MM.1S (cell line): Measurements from ENCODE around the gene USP44.

Experiments used
- DNase-seq: peaks from one replicate; pipeline ENCODE4 v3.0.0-alpha.2; 2015
- H2AFZ ChIP-seq: fragments of 300-600 bp; sonication (generic); 2 replicates; pipeline ENCODE4 v1.6.0; 2016; ENCODE audit warnings: antibody characterized with exemption, low read length
- H3F3A ChIP-seq: fragments of 300-600 bp; sonication (generic); 2 replicates; pipeline ENCODE4 v1.6.1; 2016; ENCODE audit warnings: mild to moderate bottlenecking, antibody characterized with exemption, low read length, moderate library complexity, mixed read lengths; ENCODE audit not compliant: insufficient read depth
- H3K27ac ChIP-seq: fragments of 300-600 bp; sonication (generic); 2 replicates; pipeline ENCODE4 v1.5.1; 2016; ENCODE audit warnings: mild to moderate bottlenecking, low read length
- H3K27me3 ChIP-seq: fragments of 300-600 bp; sonication (generic); replicated peaks from 2 replicates; pipeline ENCODE4 v1.6.0; 2016; ENCODE audit warnings: low read length; ENCODE audit not compliant: insufficient read depth
- H3K36me3 ChIP-seq: fragments of 300-600 bp; sonication (generic); replicated peaks from 2 replicates; pipeline ENCODE4 v1.6.1; 2016; ENCODE audit warnings: mild to moderate bottlenecking, low read length, mixed read lengths; ENCODE audit not compliant: insufficient read depth
- H3K4me1 ChIP-seq: fragments of 300-600 bp; sonication (generic); 2 replicates; pipeline ENCODE4 v1.6.1; 2016; ENCODE audit warnings: low read length, mixed read lengths
- H3K4me2 ChIP-seq: fragments of 300-600 bp; sonication (generic); 2 replicates; pipeline ENCODE4 v1.6.0; 2016; ENCODE audit warnings: low read depth, low read length
- H3K4me3 ChIP-seq: fragments of 300-600 bp; sonication (generic); 2 replicates; pipeline ENCODE4 v1.5.1; 2016; ENCODE audit warnings: low read length, mixed read lengths
- H3K79me2 ChIP-seq: fragments of 300-600 bp; sonication (generic); 2 replicates; pipeline ENCODE4 v1.6.1; 2016; ENCODE audit warnings: mixed run types, low read length, mixed read lengths
- H3K9ac ChIP-seq: fragments of 300-600 bp; sonication (generic); 2 replicates; pipeline ENCODE4 v1.6.1; 2016; ENCODE audit warnings: low read length, mixed read lengths
- H3K9me2 ChIP-seq: fragments of 300-600 bp; sonication (generic); replicated peaks from 2 replicates; pipeline ENCODE4 v1.6.1; 2016; ENCODE audit warnings: mild to moderate bottlenecking, low read length, mixed read lengths; ENCODE audit not compliant: insufficient read depth
- H3K9me3 ChIP-seq: fragments of 300-600 bp; sonication (generic); replicated peaks from 2 replicates; pipeline ENCODE4 v1.6.1; 2016; ENCODE audit warnings: mild to moderate bottlenecking, low read length, mixed read lengths; ENCODE audit not compliant: insufficient read depth
- H4K20me1 ChIP-seq: fragments of 300-600 bp; sonication (generic); 2 replicates; pipeline ENCODE4 v1.6.1; 2016; ENCODE audit warnings: mild to moderate bottlenecking, low read length, moderate library complexity, mixed read lengths; ENCODE audit not compliant: insufficient read depth
- EZH2 ChIP-seq: fragments of 300-600 bp; sonication (generic); optimal IDR thresholded peaks from 2 replicates; pipeline ENCODE3; 2017; ENCODE audit warnings: low read depth, mild to moderate bottlenecking, antibody characterized with exemption, low read length, mixed read lengths
- EZH2phosphoT487 ChIP-seq: fragments of 300-600 bp; sonication (generic); IDR thresholded peaks from 2 replicates; pipeline ENCODE4 v1.6.1; 2018; ENCODE audit warnings: antibody characterized with exemption, low read length
- TF ChIP-seq, protein P1 (sequence below): fragments of 300-600 bp; sonication (generic); IDR thresholded peaks from 2 replicates; pipeline ENCODE4 v1.5.1; 2016; ENCODE audit warnings: antibody characterized with exemption, low read length, mixed read lengths

Gene USP44

DNA sequence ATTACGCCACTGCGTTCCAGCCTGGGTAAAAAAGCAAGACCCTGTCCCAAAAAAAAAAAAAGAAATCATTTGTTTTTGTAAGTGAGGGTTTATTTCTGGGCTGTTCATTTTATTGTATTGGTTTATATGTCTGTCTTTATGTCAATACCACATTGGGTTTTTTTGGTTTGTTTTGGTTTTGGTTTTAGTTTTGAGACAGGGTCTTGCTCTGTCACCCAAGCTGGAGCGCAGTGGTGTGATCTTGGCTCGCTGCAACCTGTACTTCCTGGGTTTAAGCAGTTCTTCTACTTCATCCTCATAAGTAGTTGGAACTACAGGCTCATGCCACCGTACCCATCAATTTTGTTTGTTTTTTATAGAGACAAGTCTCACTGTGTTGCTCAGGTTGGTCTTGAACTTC lies 52.3 kb downstream of the USP44 start:
- Histone ChIP-seq H3K4me1 (no peaks in the 10 kb centered on the region), H3K4me3 (no peak overlapping the region), H3K79me2 (peaks cover 25% of the 10 kb centered on the region), H3K9me2 (no peaks in the 10 kb centered on the region), H3K27ac (no peak overlapping the region), H3F3A (no peaks in the 10 kb centered on the region), H3K4me2 (no peak overlapping the region), H2AFZ (no peak overlapping the region), H4K20me1 (no peaks in the 10 kb centered on the region), H3K9me3 (no peaks in the 10 kb centered on the region), H3K36me3 (peaks cover 11% of the 10 kb centered on the region; the same call in 1 of the 2 replicates), H3K9ac (no peak overlapping the region), H3K27me3 (no peaks in the 10 kb centered on the region)
- TF ChIP-seq EZH2phosphoT487 (no peak), EZH2 (no peak)
- TF ChIP-seq, protein P1, sequence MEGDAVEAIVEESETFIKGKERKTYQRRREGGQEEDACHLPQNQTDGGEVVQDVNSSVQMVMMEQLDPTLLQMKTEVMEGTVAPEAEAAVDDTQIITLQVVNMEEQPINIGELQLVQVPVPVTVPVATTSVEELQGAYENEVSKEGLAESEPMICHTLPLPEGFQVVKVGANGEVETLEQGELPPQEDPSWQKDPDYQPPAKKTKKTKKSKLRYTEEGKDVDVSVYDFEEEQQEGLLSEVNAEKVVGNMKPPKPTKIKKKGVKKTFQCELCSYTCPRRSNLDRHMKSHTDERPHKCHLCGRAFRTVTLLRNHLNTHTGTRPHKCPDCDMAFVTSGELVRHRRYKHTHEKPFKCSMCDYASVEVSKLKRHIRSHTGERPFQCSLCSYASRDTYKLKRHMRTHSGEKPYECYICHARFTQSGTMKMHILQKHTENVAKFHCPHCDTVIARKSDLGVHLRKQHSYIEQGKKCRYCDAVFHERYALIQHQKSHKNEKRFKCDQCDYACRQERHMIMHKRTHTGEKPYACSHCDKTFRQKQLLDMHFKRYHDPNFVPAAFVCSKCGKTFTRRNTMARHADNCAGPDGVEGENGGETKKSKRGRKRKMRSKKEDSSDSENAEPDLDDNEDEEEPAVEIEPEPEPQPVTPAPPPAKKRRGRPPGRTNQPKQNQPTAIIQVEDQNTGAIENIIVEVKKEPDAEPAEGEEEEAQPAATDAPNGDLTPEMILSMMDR = no peak
- DNase-seq = no peak

DNA sequence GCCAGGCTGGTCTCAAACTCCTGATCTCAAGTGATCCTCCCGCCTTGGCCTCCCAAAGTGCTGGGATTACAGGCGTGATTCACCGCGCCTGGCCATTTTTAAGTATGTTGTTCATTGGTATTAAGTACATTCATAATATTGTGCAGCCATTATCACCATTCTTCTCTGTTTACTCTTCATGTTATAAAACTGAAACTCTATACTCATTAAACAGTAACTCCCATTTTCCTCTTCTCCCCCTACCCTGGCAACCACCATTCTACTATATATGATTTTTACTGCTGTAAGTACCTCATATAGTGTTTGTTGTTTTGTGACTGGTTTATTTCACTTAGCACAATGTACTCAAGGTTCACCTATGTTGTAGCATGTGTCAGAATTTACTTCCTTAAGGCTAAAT lies 54.2 kb downstream of the USP44 start:
- no peaks in the 10 kb centered on the region for H4K20me1 ChIP-seq
- H3K36me3 ChIP-seq = peaks cover 10% of the 10 kb centered on the region; the same call in 1 of the 2 replicates
- H3K27ac ChIP-seq = no peak overlapping the region
- H3F3A ChIP-seq = no peaks in the 10 kb centered on the region
- H3K27me3 ChIP-seq = no peaks in the 10 kb centered on the region
- no peak overlapping the region for H3K4me3 ChIP-seq
- no peak for DNase-seq
- H3K4me1 ChIP-seq = no peaks in the 10 kb centered on the region
- H3K9me2 ChIP-seq = no peaks in the 10 kb centered on the region
- peaks cover 21% of the 10 kb centered on the region for H3K79me2 ChIP-seq
- no peak overlapping the region for H3K4me2 ChIP-seq
- TF ChIP-seq, protein P1 = no peak
- TF ChIP-seq EZH2phosphoT487 (no peak), EZH2 (no peak)
- no peak overlapping the region for H2AFZ ChIP-seq
- no peak overlapping the region for H3K9ac ChIP-seq
- no peaks in the 10 kb centered on the region for H3K9me3 ChIP-seq

DNA sequence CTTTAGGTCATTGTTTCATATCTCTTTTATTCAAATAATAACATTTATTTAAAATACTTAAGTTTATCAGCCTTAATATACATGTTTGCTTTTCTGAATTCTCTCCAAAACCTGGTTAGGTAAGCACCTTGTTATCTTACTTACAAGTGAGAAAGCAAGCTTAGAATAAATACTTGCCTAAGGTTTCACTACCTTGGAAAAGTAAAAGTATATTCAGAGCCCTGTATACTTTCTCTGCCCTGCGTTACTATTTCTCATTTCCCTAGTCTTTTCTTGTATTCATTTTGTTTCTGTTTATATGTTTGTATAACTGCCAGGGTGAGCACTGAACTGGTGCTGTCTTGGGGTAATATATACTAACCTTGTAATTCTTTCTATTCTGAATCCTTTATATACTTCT lies 55.8 kb downstream of the USP44 start:
- H2AFZ ChIP-seq = no peak overlapping the region
- DNase-seq = no peak
- no peak overlapping the region for H3K4me2 ChIP-seq

More for the DNA sequence above, 55.8 kb downstream of the USP44 start:
- TF ChIP-seq EZH2 (no peak), EZH2phosphoT487 (no peak)
- TF ChIP-seq, protein P1 = no peak
- Histone ChIP-seq H3K9me2 (no peaks in the 10 kb centered on the region), H4K20me1 (no peaks in the 10 kb centered on the region), H3K36me3 (peaks cover 13% of the 10 kb centered on the region; the same call in 1 of the 2 replicates), H3K79me2 (peaks cover 9% of the 10 kb centered on the region), H3K4me1 (no peaks in the 10 kb centered on the region), H3K9me3 (no peaks in the 10 kb centered on the region), H3K27me3 (no peaks in the 10 kb centered on the region), H3K27ac (no peak overlapping the region), H3K9ac (no peak overlapping the region), H3F3A (no peaks in the 10 kb centered on the region), H3K4me3 (no peak overlapping the region)
